ENCODE data around the gene PPT1. TPM values are rescaled to one million over a fixed set of nuclear protein-coding genes. Genes with fewer than 3 reads are reported as not detected.

Gene PPT1
- total and polyA plus RNA-seq, 2 of the 13 experiments (the other 11 are each of a cell fraction or from before 2014, with no cell fraction given), result 129 TPM

DNA sequence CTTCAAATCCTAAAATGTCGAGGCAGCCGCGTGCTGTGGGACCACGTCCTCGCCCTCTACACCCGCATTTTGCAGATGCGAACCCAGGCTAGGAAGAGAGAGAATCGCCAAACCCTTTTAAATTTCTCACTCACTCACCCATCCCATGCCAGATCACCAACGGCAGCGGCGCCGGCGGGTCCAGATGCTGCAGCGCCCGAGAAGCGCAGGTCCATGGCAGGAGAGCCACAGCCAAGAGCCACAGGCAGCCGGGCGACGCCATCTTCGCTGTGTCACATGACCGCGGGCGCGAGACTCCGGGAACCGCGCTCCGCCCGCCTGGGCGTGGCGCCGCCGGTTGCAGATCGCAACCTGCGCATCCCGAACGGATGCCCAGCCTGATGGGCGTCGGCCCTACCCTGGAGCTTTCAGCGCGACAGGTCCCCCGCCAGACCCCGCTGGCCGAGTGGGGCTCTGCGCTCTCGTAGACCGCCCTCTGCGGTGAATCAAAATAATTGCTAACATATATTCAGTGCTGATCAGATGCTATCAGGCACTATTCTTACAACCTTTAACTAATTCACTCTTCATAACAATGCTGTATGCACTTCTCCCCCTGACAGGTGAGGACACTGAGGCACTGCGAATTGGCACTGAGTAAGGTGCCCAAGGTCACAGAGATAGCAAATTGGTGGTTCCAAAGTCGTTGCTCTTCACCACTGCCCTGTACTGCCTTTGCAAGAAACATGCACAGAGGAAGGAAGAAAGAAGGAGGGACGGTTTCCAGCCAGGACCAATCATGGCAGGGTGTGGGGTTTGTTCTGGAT lies at the start of gene PPT1 (continued):
- TF ChIP-seq ZNF256 (CRISPR knock-in tag; conservative IDR thresholded peaks at IDR 0.05) (peak; percentile 76; the same call in 1 of the 2 replicates), ZNF431 (CRISPR knock-in tag; IDR thresholded peaks at IDR 0.05; ENCODE audit: borderline replicate concordance, low read depth) (peak; percentile 72), ZSCAN22 (CRISPR knock-in tag; IDR thresholded peaks at IDR 0.05) (no peak), ZMYM4 (CRISPR knock-in tag; IDR thresholded peaks at IDR 0.05) (peak; percentile 84), SP5 (CRISPR knock-in tag; IDR thresholded peaks at IDR 0.05; ENCODE audit: borderline replicate concordance, low read depth) (peak; percentile 78), KDM3A (CRISPR knock-in tag; IDR thresholded peaks at IDR 0.05; ENCODE audit: low read depth) (peak; percentile 76; the same call in 1 of the 2 replicates), ZNF446 (CRISPR knock-in tag; IDR thresholded peaks at IDR 0.05) (no peak), ZBED4 (CRISPR knock-in tag; IDR thresholded peaks at IDR 0.05; ENCODE audit: borderline replicate concordance) (peak; percentile 27; the same call in 1 of the 2 replicates), HOXD1 (CRISPR knock-in tag; IDR thresholded peaks at IDR 0.05) (no peak), ZFY (CRISPR knock-in tag; IDR thresholded peaks at IDR 0.05) (peak; percentile 40; the same call in 1 of the 2 replicates), ZNF605 (CRISPR knock-in tag; IDR thresholded peaks at IDR 0.05) (peak; percentile 40; the same call in 1 of the 2 replicates), ZNF503 (CRISPR knock-in tag; IDR thresholded peaks at IDR 0.05) (peak; percentile 15; the same call in 1 of the 2 replicates), POGZ (CRISPR knock-in tag; IDR thresholded peaks at IDR 0.05) (0 out of 2 replicates have a peak, but pooled peaks have one; percentile 41), CHD4 (IDR thresholded peaks at IDR 0.05; ENCODE audit: borderline replicate concordance, low read length) (no peak), ZNF20 (CRISPR knock-in tag; IDR thresholded peaks at IDR 0.05) (no peak), KDM2A (CRISPR knock-in tag; IDR thresholded peaks at IDR 0.05; ENCODE audit: borderline replicate concordance, low read depth) (peak; percentile 94), ETV5 (CRISPR knock-in tag; IDR thresholded peaks at IDR 0.05; ENCODE audit: borderline replicate concordance) (peak; percentile 56), SMC3 (IDR thresholded peaks at IDR 0.05; ENCODE audit: low read length) (no peak)
- TF ChIP-seq, protein P1, sequence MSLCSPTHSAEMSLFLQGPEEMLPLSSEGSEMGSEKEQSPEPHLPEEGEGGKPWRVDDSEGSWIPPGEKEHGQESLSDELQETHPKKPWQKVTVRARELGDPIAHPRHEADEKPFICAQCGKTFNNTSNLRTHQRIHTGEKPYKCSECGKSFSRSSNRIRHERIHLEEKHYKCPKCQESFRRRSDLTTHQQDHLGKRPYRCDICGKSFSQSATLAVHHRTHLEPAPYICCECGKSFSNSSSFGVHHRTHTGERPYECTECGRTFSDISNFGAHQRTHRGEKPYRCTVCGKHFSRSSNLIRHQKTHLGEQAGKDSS (CRISPR knock-in tag; IDR thresholded peaks at IDR 0.05; ENCODE audit: borderline replicate concordance, low read depth), result peak; percentile 93; the same call in 1 of the 2 replicates
- TF ChIP-seq, protein P2, sequence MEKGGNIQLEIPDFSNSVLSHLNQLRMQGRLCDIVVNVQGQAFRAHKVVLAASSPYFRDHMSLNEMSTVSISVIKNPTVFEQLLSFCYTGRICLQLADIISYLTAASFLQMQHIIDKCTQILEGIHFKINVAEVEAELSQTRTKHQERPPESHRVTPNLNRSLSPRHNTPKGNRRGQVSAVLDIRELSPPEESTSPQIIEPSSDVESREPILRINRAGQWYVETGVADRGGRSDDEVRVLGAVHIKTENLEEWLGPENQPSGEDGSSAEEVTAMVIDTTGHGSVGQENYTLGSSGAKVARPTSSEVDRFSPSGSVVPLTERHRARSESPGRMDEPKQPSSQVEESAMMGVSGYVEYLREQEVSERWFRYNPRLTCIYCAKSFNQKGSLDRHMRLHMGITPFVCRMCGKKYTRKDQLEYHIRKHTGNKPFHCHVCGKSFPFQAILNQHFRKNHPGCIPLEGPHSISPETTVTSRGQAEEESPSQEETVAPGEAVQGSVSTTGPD (CRISPR knock-in tag; IDR thresholded peaks at IDR 0.05), result no peak
